Activated T-cell treated with anti-CD3 and anti-CD28 coated beads, Interleukin-2, amount 50 U/mL, for 4 hours (primary cell): ENCODE data around the gene CSDE1. TPM values are rescaled to one million over a fixed set of nuclear protein-coding genes. Genes with fewer than 3 reads are reported as not detected.
A peak's percentile ranks its signal among the peaks of the same experiment; 100 is the strongest.
"Not testable (repeated sequence)": the region's sequence is repeated elsewhere in the genome, so short reads cannot be mapped to it uniquely, and the experiment has no call there.

Source experiments
- ATAC-seq, 2 donors: fragments of 200-7000 bp; cut with Tn5 transposase; one replicate each; pipeline ENCODE4 v1.10.0; 2021
- DNase-seq: peaks from one replicate; pipeline ENCODE4 v3.0.0-alpha.2; 2020
- H3K27me3 Mint-ChIP-seq: one replicate; pipeline ENCODE4 v1.8.0; 2021; ENCODE audit warnings: low read depth, mixed read lengths
- H3K36me3 Mint-ChIP-seq: one replicate; pipeline ENCODE4 v1.8.0; 2022; ENCODE audit warnings: mixed read lengths; ENCODE audit not compliant: insufficient read depth
- H3K4me1 Mint-ChIP-seq: one replicate; pipeline ENCODE4 v1.8.0; 2021; ENCODE audit warnings: low read depth, mixed read lengths
- H3K4me3 Mint-ChIP-seq: one replicate; pipeline ENCODE4 v1.8.0; 2021; ENCODE audit warnings: mild to moderate bottlenecking, moderate library complexity, mixed read lengths
- H3K9me3 Mint-ChIP-seq: one replicate; pipeline ENCODE4 v1.8.0; 2021; ENCODE audit warnings: mixed read lengths
- total RNA-seq, 3 donors: library from RNA; stranded (reverse); gene quantifications; one replicate each; pipeline ENCODE4 v1.2.1, GENCODE V29; 2021

CSDE1 gene
- total RNA-seq: 100 to 1,000 TPM; 460 to 486 (median 469) TPM

DNA sequence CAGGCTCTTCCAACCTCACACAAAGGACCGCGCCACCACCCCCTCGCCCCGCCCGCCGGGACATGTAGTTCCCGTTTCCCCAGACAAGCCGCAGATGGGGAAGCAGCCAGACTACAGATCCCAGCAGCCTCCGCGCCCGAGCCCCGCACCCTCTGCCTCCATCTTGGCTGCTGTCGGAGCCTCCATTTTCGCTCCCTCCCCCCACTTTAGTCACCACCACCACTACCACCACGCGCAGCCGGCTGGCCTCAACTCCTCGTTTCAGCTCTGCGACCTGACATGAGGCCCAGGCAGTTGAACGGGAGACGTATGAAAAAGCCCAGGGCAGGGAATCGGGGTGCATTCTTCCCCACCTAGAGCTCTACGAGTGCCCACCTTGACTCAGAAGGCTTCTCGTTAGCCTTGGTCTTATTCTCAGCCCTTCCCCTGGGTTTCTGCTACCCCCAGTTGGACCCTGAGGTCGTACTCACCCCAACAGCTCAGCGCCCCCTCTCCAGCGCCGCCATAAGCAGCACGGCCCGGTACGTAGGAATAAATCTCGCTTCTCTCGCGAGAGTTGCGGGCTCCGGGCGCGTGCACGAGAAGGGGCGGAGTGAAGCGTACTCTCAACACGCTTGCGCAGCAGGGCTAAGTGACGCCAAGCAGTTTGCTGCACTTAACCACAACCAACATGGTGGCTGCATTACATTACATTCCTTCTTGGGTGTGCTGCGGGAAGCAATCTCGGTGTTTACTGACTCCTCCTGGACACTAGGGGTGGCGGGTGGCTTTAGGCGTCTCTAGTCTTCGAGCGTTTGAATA is at the start of gene CSDE1:
Gene CSDE1 (minus strand): TSS at position 530 of the 801 bp plus-strand sequence. CDS start 18,094 bp downstream, outside the sequence.
- ATAC-seq (peak; percentile 86 to 89), DNase-seq (peak; percentile 97)
- peaks cover 47% of the 10 kb centered on the region for H3K4me1 Mint-ChIP-seq
- H3K27me3 Mint-ChIP-seq: peaks cover 2% of the 10 kb centered on the region
- peaks cover 3% of the 10 kb centered on the region for H3K9me3 Mint-ChIP-seq
- H3K4me3 Mint-ChIP-seq: peak within 1 kb of the TSS; percentile 96
- peaks cover 12% of the 10 kb centered on the region for H3K36me3 Mint-ChIP-seq

GRCh38 chr1:114804449-114804848 is 46.7 kb upstream of the CSDE1 start:
- not testable (repeated sequence) for H3K4me1 Mint-ChIP-seq, ATAC-seq
- peaks cover 23% of the 10 kb centered on the region for H3K27me3 Mint-ChIP-seq

DNA sequence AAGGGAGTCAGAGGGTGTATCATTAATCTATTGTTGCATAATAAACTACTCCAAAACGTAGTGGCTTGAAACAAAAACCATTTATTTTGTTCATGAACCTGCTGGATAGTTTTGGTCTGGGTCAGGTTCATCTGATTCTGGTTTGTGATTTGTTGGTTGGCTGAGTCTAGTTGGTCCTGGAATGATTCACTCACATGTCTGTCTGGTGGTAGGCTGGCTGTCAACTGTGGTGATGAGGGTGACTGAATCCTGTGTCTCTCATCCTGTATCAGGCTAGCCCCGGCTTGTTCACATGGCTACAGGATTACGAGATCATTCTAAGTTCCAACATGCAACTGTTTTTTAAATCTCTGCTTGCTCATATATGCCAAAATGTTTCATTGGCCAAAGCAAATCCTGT is 45.2 kb upstream of the CSDE1 start:
- Mint-ChIP-seq H3K36me3 (no peaks in the 10 kb centered on the region), H3K9me3 (no peaks in the 10 kb centered on the region), H3K4me1 (no peaks in the 10 kb centered on the region), H3K27me3 (peaks cover 16% of the 10 kb centered on the region), H3K4me3 (no peak overlapping the region)
- DNase-seq: no peak
- ATAC-seq: no peak

More at GRCh38 chr1:114804449-114804848, 46.7 kb upstream of the CSDE1 start:
- not testable (repeated sequence) for DNase-seq, H3K9me3 Mint-ChIP-seq, H3K4me3 Mint-ChIP-seq, H3K36me3 Mint-ChIP-seq

DNA sequence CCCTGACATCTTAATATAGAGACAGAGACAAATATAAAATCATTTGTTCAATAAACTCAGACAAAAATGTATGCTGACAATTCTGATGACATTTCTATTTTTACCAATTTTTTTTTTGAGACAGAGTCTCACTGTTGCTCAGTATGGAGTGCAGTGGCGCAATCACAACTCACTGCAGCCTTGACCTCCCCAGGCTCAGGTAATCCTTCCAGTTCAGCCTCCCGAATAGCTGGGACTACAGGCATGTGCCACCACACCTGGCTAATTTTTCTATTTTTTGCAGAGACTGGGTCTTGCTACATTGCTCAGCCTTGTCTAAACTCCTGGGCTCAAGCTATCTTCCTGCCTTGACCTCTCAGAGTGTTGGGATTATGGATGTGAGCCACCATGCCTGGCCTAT is 36.3 kb upstream of the CSDE1 start:
- DNase-seq: no peak
- no peaks in the 10 kb centered on the region for H3K9me3 Mint-ChIP-seq
- H3K4me1 Mint-ChIP-seq: no peaks in the 10 kb centered on the region
- no peak for ATAC-seq
- H3K27me3 Mint-ChIP-seq: peaks cover 26% of the 10 kb centered on the region
- no peaks in the 10 kb centered on the region for H3K36me3 Mint-ChIP-seq
- no peak overlapping the region for H3K4me3 Mint-ChIP-seq

- ATAC-seq, H3K4me1 Mint-ChIP-seq, DNase-seq, H3K36me3 Mint-ChIP-seq, H3K4me3 Mint-ChIP-seq: not testable (repeated sequence)
- Mint-ChIP-seq H3K27me3 (peaks cover 29% of the 10 kb centered on the region), H3K9me3 (peaks cover 18% of the 10 kb centered on the region)
Measured at GRCh38 chr1:114790581-114790980, 32.8 kb upstream of the CSDE1 start.

GRCh38 chr1:114786440-114786839 is 28.7 kb upstream of the CSDE1 start:
- not testable (repeated sequence) for H3K36me3 Mint-ChIP-seq, DNase-seq, H3K4me1 Mint-ChIP-seq, H3K4me3 Mint-ChIP-seq, ATAC-seq
- peaks cover 11% of the 10 kb centered on the region for H3K27me3 Mint-ChIP-seq
- peaks cover 18% of the 10 kb centered on the region for H3K9me3 Mint-ChIP-seq

DNA sequence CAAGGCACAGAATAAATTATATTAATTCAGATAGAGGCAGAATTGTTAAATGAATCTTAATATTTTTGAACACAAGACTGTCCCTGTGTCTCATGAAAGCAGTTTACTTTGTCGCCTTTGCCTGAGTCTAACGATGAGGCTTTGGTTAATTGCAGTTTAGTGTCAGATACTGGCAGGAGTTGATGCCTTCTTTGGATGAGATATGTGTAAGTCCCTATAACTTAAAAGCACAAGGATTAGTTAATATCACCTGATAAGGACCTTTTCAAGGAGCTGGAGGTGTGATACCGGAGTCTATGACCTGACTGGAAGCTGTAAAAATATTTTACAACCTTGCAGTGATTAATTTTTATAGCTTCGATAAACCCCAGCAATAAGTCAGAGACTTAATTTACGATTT is 24.7 kb upstream of the CSDE1 start:
- DNase-seq: no peak
- peaks cover 24% of the 10 kb centered on the region for H3K4me1 Mint-ChIP-seq
- peaks cover 22% of the 10 kb centered on the region for H3K36me3 Mint-ChIP-seq
- H3K4me3 Mint-ChIP-seq: no peak overlapping the region
- H3K27me3 Mint-ChIP-seq: peaks cover 5% of the 10 kb centered on the region
- H3K9me3 Mint-ChIP-seq: peaks cover 15% of the 10 kb centered on the region
- ATAC-seq: no peak

- Mint-ChIP-seq H3K36me3 (peaks cover 26% of the 10 kb centered on the region), H3K4me3 (peak within 1 kb of the TSS; percentile 100), H3K4me1 (peaks cover 24% of the 10 kb centered on the region), H3K27me3 (no peaks in the 10 kb centered on the region), H3K9me3 (no peaks in the 10 kb centered on the region)
- DNase-seq (peak; percentile 87), ATAC-seq (peak; percentile 99 to 100)
Measured at GRCh38 chr1:114780344-114781226, 22.8 kb upstream of the CSDE1 start, which contains the start of gene SIKE1. TSS of gene SIKE1 (minus strand) at chr1:114780685. CDS start at chr1:114780607, 78 bp downstream.

GRCh38 chr1:114779722-114780121 is 21.9 kb upstream of the CSDE1 start:
- ATAC-seq: no peak
- peak overlapping the region; percentile 100 for H3K4me3 Mint-ChIP-seq
- H3K36me3 Mint-ChIP-seq: peaks cover 26% of the 10 kb centered on the region
- H3K9me3 Mint-ChIP-seq: no peaks in the 10 kb centered on the region
- H3K4me1 Mint-ChIP-seq: peaks cover 24% of the 10 kb centered on the region
- no peak for DNase-seq
- H3K27me3 Mint-ChIP-seq: no peaks in the 10 kb centered on the region

DNA sequence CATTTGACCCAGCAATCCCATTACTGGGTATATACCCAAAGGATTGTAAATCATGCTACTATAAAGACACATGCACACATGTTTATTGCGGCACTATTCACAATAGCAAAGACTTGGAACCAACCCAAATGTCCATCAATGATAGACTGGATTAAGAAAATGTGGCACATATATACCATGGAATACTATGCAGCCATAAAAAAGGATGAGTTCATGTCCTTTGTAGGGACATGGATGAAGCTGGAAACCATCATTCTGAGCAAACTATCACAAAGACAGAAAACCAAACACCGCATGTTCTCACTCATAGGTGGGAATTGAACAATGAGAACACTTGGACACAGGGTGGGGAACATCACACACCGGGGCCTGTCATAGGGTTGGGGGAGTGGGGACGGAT is 18.9 kb upstream of the CSDE1 start:
- not testable (repeated sequence) for H3K9me3 Mint-ChIP-seq, H3K27me3 Mint-ChIP-seq
- H3K36me3 Mint-ChIP-seq: peaks cover 36% of the 10 kb centered on the region

DNA sequence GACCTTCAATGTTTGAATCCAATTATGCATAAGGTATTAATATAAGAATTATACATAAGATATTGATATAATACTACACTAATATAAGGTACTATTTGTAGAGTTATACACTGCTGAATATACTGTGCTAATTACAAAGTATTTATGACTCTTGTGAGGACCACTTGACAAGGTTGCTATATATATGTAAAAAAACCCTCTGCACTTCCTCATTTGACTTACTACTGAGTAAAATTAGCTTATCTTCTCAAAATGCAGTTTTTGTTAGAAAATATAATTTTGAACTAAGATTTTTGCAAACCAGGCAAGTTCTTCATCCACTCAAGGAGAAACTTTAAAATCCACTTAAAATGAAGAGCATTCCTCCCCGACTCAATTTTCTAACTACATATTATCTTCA is 14.2 kb upstream of the CSDE1 start:
- no peak overlapping the region for H3K4me3 Mint-ChIP-seq
- no peak for ATAC-seq
- no peaks in the 10 kb centered on the region for H3K27me3 Mint-ChIP-seq
- no peak for DNase-seq
- H3K36me3 Mint-ChIP-seq: peaks cover 23% of the 10 kb centered on the region
- no peaks in the 10 kb centered on the region for H3K9me3 Mint-ChIP-seq
- H3K4me1 Mint-ChIP-seq: no peaks in the 10 kb centered on the region

More for the DNA sequence above, 18.9 kb upstream of the CSDE1 start:
- peaks cover 24% of the 10 kb centered on the region for H3K4me1 Mint-ChIP-seq
- H3K4me3 Mint-ChIP-seq, DNase-seq, ATAC-seq: not testable (repeated sequence)

GRCh38 chr1:114770989-114771388 is 13.2 kb upstream of the CSDE1 start:
- no peaks in the 10 kb centered on the region for H3K27me3 Mint-ChIP-seq
- no peak overlapping the region for H3K4me3 Mint-ChIP-seq
- no peak for ATAC-seq
- no peak for DNase-seq
- no peaks in the 10 kb centered on the region for H3K4me1 Mint-ChIP-seq
- H3K36me3 Mint-ChIP-seq: peaks cover 21% of the 10 kb centered on the region
- no peaks in the 10 kb centered on the region for H3K9me3 Mint-ChIP-seq

- Mint-ChIP-seq H3K9me3 (peaks cover 6% of the 10 kb centered on the region), H3K4me3 (no peak overlapping the region), H3K4me1 (no peaks in the 10 kb centered on the region), H3K27me3 (peaks cover 2% of the 10 kb centered on the region), H3K36me3 (peaks cover 7% of the 10 kb centered on the region)
- ATAC-seq (no peak), DNase-seq (no peak)
Measured at GRCh38 chr1:114764689-114765088, 6.9 kb upstream of the CSDE1 start.

DNA sequence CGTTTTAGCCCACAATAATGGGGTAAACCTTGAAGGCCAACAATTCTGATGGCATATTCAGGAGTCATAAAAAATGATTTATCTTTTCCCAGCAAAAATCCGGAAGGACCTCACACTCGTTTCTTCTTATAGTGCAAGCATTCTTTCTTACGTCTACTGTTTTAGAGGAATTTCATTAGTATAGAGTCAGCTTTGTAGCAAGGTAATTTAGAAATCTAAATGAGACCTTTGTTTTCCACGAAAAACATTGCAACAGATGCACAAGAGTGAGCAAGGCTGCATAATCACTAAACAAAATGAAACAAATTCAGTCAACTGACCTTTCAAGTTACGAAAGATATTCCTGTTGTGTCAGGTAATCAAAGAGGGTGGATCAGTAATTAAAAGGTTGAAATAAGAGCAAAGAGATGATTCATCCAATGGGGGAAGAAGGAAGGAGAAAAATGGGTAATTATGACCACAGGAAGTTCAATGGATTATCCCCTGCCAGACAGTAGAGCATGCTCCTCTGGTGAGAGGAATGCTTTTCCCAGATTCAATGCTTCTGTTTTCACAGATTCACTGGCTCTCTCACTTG is 560 bp upstream of the CSDE1 start:
- Mint-ChIP-seq H3K9me3 (peaks cover 8% of the 10 kb centered on the region), H3K4me3 (peak overlapping the region; percentile 96), H3K36me3 (peaks cover 12% of the 10 kb centered on the region), H3K4me1 (peaks cover 41% of the 10 kb centered on the region), H3K27me3 (peaks cover 2% of the 10 kb centered on the region)
- ATAC-seq (no peak), DNase-seq (no peak)
